NCI-H2081 treated with DMSO at 0.1 percent for 48 hours (cell line): ENCODE results near the gene LRRC37A3.
"Not testable (repeated sequence)": the region's sequence is repeated elsewhere in the genome, so short reads cannot be mapped to it uniquely, and the experiment has no call there.

ENCODE experiments used
- DNase-seq: peaks from one replicate; lab custom pipeline; 2025; lab: John Stamatoyannopoulos, UW

Gene LRRC37A3

DNA sequence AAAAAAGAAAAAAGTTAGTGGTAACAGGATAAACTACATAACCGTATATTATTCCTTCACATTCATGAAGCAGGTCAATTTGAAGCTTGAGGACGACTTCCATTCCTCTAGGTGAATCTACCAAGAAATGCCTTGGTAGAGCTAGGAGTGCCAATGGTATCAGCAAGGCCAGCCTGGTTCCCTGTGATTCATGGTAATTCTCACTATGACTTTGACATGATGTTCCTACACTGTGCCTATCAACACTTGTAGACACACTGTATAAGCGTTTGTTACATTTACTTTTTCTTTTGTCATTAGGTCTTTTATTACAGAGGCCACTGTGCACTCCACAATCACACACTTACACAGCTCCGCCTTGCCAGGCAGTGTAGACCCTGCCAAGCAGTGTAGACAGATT, 7.2 kb upstream of the LRRC37A3 start:
- DNase-seq = not testable (repeated sequence)

DNA sequence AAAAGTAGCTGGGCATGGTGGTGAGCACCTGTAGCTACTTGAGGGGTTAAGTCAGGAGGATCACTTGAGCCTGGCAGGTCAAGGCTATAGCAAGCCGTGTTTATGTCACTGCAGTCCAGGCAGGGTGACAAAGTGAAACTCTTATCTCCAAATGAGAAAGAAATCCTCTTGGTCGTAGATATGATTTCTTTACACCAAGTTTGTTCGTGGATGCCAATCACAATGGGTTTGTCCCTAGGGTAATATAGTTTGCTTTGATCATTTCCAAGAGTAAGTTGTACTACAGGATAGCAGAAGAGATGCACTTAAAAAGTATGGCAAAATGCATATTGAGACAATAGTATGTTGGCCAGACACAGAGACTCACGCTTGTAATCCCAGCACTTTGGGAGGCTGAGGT, 6.0 kb upstream of the LRRC37A3 start:
- DNase-seq = not testable (repeated sequence)

DNA sequence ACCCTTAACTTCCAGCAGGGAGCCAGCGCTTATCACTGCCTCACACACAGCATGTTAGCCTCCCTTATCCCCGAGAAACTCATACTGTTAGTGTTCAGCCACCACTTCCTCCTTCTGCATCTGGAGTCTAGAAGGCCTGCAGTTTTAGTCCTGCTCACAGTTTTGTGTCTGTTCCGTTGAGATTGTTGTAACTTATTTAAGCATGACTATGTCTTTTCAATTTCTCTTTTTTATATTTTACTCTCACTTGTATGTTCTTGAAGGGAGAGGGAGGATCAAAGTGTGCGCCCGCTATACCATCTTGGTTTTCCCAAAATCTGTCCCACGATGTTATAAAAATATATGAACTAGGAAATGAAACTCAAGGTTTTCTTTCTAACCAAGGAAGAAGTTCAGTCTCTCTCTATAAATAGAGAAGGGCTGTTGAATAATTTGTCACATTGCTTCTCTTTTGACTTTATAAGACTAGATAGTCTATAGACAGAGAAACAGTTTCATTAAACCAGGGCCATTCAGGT, 3.8 kb upstream of the LRRC37A3 start:
- DNase-seq = not testable (repeated sequence)

DNA sequence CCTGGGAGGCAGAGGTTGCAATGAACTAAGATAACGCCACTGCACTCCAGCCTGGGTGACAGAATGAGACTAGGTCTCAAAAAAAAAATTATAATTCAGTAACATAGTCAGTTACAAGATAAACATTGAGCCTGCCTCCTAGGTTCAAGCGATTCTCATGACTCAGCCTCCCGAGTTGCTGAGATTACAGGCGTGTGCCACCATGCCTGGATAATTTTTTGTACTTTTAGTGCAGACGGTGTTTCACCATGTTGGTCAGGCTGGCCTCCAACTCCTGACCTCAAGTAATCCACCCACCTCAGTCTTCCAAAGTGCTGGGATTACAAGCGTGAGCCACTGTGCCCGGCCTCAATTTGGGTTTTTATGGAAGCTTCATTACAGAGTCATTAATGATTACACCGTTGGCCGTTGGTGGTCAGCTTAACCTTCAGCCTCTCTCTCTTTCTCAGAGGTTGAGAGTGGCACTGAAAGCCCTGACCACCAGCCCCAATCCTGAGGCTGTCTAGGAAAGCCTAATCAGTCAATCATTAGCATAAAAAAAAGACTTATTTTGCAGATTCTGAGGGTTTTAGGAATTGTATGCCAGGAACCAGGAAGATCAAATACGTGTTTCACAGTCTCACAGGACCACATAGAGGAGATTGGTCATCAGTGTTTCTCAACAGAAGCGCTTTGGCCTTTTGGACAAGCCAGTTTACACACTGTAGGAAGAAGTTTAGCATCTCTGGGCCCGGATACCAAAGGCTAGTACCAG, 1.3 kb upstream of the LRRC37A3 start:
- no peak for DNase-seq

DNA sequence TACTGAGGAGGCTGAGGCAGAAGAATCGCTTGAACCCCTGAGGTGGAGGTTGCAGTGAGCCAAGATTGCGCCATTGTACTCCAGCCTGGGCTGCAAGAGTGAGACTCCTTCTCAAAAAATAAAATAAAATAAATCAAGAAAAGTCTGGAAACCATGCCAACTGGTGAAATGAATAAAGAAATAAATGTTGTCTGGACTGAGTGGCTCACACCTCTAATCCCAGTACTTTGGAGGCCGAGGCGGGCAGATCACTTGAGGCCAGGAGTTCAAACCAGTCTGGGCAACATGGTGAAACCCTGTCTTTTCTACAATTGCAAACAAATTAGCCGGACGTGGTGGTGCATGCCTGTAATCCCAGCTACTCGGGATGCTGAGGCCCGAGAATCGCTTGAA, 744 bp upstream of the LRRC37A3 start:
- no peak for DNase-seq

DNA sequence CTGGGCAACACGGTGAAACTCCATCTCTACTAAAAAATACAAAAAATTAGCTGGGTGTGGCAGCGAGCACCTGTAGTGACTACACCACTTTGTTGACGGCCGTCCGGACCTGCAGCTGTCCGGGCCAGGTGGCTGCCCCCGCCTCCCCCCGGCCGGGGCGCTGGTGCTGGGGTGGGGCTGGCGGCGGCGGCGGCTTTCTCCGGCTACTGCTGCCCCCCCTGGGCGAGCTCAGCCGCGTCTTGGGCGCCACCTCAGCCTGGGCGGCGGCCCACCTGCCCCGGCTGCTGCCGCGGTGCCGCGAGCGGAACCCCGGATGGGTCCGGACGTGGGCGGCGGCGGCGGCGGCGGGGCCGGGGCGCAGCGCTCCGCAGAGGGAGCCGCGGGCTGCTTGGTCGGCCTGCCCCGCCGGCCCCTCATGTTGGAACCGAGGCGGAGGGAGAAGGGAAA, 413 bp downstream of the LRRC37A3 start:
- DNase-seq = not testable (repeated sequence)

DNA sequence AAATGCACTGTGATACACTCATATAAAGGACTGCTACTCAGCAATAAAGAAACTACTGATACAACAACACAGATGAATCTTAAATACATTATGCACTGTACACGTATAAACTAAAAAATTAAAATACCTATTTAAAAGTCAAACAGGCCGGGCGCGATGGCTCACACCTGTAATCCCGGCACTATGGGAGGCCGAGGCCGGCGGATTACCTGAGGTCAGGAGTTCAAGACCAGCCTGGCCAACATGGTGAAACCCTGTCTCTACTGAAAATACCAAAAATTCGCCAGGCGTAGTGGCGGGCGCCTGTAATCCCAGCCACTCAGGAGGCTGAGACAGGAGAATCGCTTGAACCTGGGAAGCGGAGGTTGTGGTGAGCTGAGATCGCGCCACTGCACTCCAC, 1.7 kb downstream of the LRRC37A3 start:
- DNase-seq = not testable (repeated sequence)

DNA sequence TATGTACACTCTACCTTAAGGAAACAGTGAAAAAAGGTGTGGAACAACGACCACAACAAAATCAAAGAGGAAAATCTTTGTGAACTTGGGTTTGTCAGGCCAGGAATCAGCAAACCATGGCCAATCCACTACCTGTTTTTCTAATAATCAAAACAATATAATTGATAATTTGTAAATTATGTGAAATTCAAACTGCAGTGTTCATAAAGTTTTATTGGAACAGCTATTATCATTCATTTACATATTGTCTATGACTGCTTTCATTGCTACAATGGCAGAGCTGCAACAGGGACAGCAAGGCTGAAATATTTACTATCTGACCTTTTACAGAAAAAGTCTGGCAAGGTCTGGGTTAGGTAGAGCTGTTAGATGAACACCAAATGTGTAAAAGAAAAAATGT, 4.0 kb downstream of the LRRC37A3 start:
- not testable (repeated sequence) for DNase-seq

DNA sequence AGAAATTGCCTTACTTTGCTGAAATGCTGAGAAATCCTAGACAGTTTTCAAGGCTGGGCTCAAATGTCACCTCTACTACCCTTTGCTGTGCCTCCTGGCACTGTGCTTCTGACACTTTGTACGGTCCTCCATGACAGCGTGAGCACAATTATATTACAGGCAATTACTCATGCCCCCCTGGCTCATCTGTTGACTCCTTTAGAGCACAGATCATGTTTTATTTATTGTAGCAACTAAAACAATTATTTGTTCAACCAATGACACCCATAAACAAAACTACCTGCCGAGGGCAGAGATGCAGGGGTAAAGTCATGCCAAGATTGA, 9.1 kb downstream of the LRRC37A3 start:
- DNase-seq = not testable (repeated sequence)

DNA sequence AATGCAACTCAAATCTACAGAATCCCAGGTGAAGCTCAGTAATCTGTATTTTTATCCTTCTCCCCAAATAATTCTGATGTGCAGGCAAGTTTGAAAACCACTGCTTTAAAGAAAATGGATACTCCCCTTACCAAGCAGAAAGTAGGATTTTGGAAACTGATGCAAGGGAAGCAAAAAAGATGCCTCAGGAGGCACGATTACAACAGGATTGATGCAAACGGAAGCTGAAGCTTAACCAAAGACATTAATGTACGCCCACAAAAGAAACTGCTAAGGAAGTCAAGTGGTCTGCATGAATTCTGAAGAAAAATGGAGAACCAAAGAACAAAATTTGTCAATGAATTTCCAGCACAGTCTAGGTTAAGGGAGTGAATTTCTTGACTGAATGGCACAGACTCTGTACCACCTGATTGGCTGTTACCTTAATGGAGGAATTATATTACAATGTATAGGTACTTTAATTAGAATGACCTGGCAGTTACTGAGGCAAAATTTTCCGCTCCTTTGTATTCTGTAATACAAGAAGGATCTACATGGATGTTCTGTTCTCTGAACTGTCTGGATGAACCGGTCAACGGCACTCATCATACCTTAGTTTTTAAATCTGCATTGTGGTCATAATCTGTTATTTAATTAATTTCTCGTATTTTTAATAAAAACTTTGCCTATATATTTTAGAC, 9.6 kb downstream of the LRRC37A3 start:
- DNase-seq = not testable (repeated sequence)

DNA sequence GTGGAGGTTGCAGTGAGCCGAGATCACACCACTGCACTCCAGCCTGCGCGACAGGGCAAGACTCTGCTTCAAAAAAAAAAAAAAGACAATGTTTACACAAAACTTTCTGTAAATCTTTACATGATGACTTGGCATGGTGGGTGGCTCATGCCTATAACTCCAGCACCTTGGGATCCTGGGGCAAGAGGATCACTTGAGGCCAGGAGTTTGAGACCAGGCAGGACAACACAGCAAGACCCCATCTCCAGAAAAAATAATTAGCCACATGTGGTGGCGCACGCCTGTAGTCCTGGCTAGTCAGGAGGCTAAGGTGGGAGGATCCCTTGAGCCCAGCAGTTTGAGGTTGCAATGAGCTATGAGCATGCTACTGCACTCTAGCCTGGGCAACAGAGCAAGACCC, 15.2 kb downstream of the LRRC37A3 start:
- not testable (repeated sequence) for DNase-seq

DNA sequence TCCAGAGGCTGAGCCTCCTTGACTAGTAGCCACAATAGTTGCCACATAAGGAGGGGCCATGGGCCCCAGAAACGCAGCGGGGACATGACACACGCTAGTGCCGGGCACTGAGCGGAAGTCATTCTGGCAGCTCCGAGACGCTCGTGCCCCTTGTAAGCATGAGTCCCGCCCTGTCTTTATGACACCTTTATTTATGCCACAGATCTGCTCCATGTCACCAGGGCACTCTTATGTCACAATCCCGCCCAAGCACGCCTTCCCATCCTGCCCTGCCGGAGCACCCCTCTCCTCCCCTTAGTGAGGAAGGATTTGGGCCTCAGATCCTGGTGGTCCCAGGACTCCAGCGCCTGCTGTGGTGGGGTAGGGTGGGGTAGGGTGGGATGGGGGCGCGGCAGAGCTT, 22.1 kb downstream of the LRRC37A3 start:
- not testable (repeated sequence) for DNase-seq

DNA sequence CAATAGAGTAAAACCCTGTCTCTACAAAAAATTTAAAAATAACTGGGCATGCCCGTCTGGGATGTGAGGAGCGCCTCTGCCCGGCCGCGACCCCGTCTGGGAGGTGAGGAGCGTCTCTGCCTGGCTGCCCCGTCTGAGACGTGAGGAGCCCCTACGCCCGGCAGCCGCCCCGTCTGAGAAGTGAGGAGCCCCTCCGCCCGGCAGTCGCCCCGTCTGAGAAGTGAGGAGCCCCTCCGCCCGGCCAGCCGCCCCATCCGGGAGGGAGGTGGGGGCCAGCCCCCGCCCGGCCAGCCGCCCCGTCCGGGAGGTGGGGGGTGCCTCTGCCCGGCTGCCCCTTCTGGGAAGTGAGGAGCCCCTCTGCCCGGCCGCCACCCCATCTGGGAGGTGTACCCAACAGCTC, 45.1 kb downstream of the LRRC37A3 start:
- DNase-seq = not testable (repeated sequence)

DNA sequence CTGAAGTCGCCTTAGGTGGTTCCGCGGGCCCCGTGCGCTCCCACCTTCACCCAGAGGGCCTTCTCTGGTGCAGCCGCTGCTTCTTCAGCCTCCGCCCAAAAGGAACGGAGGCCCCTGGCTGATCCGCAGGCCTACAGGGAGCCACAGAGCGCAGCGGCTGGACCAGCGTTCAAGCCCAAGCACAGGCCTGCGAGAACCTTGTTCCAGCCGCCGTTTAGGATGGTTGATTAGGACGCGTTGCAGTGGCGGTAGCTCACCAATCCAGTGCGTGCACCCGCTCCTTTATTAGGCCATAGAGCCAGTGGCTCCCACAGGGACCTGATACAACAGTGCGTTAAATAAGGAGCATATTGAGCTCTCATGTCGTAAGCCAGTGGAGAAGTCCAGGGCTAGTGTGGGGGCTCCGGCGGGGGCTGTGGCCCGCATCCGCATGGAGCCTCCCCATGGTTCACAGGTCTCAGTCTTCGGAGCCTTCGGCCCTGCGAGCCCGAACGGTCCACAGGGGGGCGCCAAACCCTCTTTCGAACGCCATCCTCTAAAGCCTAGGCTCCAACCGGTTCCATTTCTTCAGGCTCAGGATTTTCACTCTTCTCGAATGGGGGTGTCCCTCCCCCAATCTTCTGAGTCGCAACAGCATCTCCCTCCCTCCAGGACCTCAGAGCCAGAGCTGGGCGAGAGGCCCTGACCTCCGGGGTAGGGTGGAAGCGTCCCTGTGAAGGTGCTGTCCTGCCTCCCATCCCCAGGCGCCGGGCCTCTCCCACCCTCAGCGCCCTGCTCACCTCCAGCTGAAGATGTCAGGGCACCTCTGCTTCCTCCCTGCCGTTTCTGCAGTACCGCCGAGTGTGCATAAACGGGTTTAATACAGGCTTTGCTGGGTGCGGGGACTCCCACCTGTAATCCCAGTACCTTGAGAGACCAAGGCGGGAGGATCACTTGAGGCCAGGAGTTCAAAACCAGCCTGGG, 71.5 kb downstream of the LRRC37A3 start:
- DNase-seq = not testable (repeated sequence)

DNA sequence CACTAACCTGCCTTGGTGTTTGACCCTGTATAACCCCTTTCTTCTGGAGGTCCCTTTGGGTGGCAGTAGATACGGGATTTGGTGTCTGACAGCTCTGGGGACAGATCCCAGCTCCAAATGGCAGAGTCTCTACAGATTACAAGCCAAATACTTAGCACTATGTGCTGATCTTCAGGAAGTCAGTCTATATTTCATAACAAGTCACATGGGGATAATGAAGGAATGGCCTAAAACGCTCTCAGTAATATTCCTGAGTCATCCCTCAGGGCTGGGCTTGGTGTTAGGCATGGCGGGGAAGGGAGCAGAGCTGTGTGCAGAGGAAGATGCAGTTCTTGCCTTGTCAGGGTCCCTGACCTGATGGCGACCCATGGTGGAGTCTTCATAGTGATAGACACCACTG, 72.4 kb downstream of the LRRC37A3 start:
- DNase-seq = not testable (repeated sequence)

DNA sequence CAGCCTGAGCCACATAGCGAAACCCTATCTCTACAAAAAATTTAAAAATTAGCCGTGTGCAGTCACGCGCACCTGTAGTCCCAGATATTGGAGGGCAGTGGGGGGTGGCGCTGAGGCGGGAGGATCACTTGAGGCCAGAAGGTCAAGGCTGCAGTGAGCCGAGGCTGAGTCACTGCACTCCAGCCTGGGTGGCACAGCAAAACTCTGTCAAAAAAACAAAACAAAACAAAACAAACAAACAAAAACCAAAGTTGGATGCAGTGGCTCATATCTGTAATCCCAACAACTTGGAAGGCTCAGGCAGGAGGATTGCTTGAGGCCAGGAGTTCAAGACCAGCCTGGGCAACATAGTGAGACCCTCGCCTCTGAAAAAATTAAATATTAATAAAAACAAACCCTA, 75.4 kb downstream of the LRRC37A3 start:
- not testable (repeated sequence) for DNase-seq

DNA sequence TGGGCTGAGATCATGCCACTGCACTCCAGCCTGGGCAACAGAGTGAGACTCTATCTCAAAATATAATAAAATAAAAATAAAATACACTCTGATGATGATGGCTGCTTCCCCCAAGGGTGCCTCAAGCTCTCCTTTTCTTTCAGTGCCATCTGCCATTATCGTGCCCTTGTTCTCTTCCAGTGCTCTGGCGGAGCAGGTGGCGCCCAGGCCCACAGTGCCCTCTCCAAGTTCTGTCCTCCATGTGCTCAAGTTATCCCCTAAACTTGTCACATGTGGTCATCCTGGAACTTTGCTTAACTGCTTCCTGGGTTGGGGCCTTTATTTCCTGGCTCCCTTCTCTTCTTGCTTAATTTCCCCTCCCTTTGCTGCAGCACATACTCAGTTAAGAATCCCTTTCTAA, 76.4 kb downstream of the LRRC37A3 start:
- DNase-seq = not testable (repeated sequence)

DNA sequence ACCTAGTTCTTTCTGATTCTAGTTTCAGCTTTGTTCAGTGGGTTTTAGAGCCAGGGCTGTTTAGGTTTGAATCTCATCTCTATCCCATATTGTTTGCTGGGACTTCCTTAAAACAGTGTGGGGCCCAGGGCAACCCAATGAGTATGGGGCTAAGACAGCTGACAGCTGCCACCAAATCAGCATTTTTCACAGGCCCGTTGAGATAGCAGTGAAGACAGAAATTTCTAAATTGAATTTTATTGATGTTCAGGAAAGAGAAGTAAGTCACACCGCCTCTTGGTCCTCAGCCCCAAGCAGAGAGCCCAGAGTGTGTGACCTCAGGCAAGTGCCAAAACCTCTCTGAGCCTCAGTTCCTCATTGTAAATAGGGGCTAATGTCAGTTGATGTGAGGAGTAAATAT, 78.3 kb downstream of the LRRC37A3 start:
- not testable (repeated sequence) for DNase-seq

DNA sequence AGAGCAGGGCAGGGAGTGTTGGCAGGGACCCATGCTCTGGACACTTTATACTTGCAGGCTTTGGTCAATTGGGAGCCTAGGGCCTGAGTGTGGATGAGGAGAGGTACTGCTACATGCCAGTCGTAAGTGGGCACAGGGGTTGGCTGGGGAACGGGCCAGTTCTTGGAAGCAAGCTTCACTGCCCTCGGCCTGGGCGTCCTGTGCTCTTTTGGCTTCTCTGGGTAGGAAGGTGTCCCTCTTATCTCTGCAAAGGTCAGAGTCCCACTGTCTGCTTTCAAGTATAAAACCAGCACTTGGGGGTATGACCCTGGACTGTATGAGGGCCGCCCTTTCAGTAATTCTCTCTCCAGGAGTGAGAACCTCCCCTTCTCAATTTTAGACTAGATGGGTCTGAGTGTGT, 80.8 kb downstream of the LRRC37A3 start:
- DNase-seq = not testable (repeated sequence)

DNA sequence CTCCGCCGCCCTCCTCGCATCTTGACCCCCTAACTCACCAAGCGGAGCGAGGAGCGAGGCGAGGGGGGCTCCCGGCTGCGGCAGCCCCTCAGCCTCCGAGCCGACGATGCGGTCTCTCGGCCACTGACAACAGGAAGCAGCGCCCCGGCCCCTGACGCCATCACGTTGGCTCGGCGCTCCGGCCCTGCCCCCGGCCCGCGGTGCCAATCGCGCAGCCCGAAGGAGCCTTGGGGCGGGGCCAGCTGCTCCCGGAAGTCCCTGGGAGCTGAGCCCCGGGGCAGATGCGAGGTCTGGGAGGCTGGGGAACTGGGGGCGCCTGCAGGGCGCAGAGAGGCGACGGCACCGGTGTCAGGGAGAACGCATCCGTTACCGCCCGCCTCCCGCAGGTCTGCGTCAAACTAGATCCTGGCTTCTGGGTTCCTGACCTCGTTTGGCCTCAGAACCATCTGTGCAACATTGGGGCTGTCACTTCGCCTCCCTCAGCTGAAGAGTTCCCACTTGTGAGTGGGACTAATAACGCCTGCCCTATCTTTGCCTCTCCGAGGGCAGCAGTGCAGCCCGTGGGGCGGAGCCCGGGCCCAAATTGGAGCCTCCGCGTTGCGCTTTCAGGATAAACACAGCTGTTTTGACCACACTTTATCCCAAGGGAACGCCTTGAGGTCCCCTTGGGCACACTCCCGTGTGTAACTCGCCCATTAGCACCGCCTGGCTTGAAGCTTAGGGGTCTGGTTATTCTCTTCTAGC, 82.1 kb downstream of the LRRC37A3 start:
- not testable (repeated sequence) for DNase-seq

DNA sequence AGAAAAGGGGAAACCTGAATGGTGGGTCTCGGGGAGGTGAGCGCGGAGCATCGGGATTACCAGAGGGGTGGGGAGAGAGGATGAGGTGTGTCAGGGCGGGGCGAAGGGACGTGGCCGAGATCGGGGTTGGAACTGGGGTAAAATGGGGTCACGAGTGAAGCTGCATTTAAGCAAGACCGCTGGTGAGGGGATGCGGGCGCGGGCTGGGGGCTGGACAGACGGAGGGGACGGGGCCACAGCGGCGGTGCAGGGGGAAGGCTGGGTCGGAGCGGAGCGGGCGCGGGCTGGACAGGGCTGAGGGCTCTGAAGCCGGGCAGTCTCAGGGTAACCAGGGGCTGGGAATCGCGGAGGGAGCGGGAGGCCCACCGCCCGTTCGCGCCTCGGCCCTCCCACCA, 82.7 kb downstream of the LRRC37A3 start:
- DNase-seq = not testable (repeated sequence)
